SK-N-SH (cell line): ENCODE measurements around the gene SLC24A3. TPM values are rescaled to one million over a fixed set of nuclear protein-coding genes. Genes with fewer than 3 reads are reported as not detected.

ENCODE experiments used
- CTCF ChIA-PET: fragments of 300-600, 350-600 bp; formaldehyde crosslinking; extraction: SDS; loops from one replicate; lab custom pipeline; 2021; lab: Yijun Ruan, JAX
- POLR2A ChIA-PET: fragments of 350-600 bp; sonication (Branson Sonifier 250); formaldehyde crosslinking; extraction: SDS; loops from one replicate; lab custom pipeline; 2020; ENCODE audit warnings: antibody characterized with exemption, inconsistent platforms; lab: Yijun Ruan, JAX
- DNase-seq: peaks from one replicate; pipeline ENCODE4 v3.0.0; 2012
- H2AFZ ChIP-seq: fragments of 200-600 bp; sonication (generic); 2 replicates; pipeline ENCODE4 v1.8.1; 2016; ENCODE audit warnings: antibody characterized with exemption, mild to moderate bottlenecking, low read depth
- H3F3A ChIP-seq: fragments of 200-600 bp; sonication (generic); replicated peaks from 2 replicates; pipeline ENCODE3; 2016; ENCODE audit warnings: antibody characterized with exemption, mild to moderate bottlenecking; ENCODE audit not compliant: insufficient read depth
- H3K27ac ChIP-seq, 2 experiments: fragments of 200-500 bp in 1 of 2; fragments of 200-600 bp in 1 of 2; sonication (Bioruptor generic) in 1 of 2; sonication (generic), shearing (Covaris generic) in 1 of 2; 2 replicates each; pipeline versions ENCODE4 v1.5.1 to v1.6.1; 2014 to 2016; ENCODE audit warnings: low read depth in 2 of 2, inconsistent platforms in 1 of 2, low read length in 1 of 2, mild to moderate bottlenecking in 1 of 2, mixed read lengths in 1 of 2
- H3K27me3 ChIP-seq: fragments of 200-600 bp; sonication (generic), shearing (Covaris generic); 2 replicates; pipeline ENCODE4 v1.6.1; 2016; ENCODE audit warnings: mixed run types; ENCODE audit not compliant: insufficient read depth
- H3K36me3 ChIP-seq, 2 experiments: fragments of 200-500 bp in 1 of 2; fragments of 200-600 bp in 1 of 2; sonication (Bioruptor generic) in 1 of 2; sonication (generic) in 1 of 2; replicated peaks in 1 of 2; 2 replicates each; pipeline versions ENCODE3 to v1.5.1; 2014 to 2016; ENCODE audit warnings: low read length in 1 of 2, mild to moderate bottlenecking in 1 of 2; ENCODE audit not compliant: insufficient read depth in 2 of 2, control insufficient read depth in 1 of 2
- H3K4me1 ChIP-seq, 2 experiments: fragments of 200-500 bp in 1 of 2; fragments of 200-600 bp in 1 of 2; sonication (Bioruptor generic) in 1 of 2; sonication (generic), shearing (Covaris generic) in 1 of 2; 2 replicates each; pipeline versions ENCODE4 v1.5.1 to v1.6.1; 2014 to 2016; ENCODE audit warnings: low read depth in 1 of 2, low read length in 1 of 2, mixed run types in 1 of 2; ENCODE audit not compliant: insufficient read depth in 2 of 2, control insufficient read depth in 1 of 2
- H3K4me2 ChIP-seq: fragments of 200-600 bp; sonication (generic), shearing (Covaris generic); 2 replicates; pipeline ENCODE4 v1.6.1; 2017; ENCODE audit warnings: mixed run types
- H3K4me3 ChIP-seq, 2 experiments: fragments of 200-500 bp in 1 of 2; fragments of 200-600 bp in 1 of 2; sonication (Bioruptor generic) in 1 of 2; sonication (generic), shearing (Covaris generic) in 1 of 2; 2 replicates each; pipeline versions ENCODE4 v1.5.1 to v1.8.1; 2014 to 2016; ENCODE audit warnings: low read depth in 2 of 2, inconsistent platforms in 1 of 2, low read length in 1 of 2, mild to moderate bottlenecking in 1 of 2, mixed read lengths in 1 of 2, moderate library complexity in 1 of 2
- H3K79me2 ChIP-seq: fragments of 200-600 bp; sonication (generic); 2 replicates; pipeline ENCODE4 v1.8.1; 2017; ENCODE audit warnings: mild to moderate bottlenecking; ENCODE audit not compliant: insufficient read depth
- H3K9ac ChIP-seq: fragments of 200-600 bp; sonication (generic); 2 replicates; pipeline ENCODE4 v1.6.1; 2017; ENCODE audit warnings: mixed run types
- H3K9me2 ChIP-seq: fragments of 200-600 bp; sonication (generic); 2 replicates; pipeline ENCODE4 v1.6.1; 2017; ENCODE audit warnings: mixed run types
- H3K9me3 ChIP-seq: fragments of 200-600 bp; sonication (generic); 2 replicates; pipeline ENCODE4 v1.6.1; 2017; ENCODE audit warnings: mixed run types, mild to moderate bottlenecking, moderate library complexity
- H4K20me1 ChIP-seq: fragments of 200-600 bp; sonication (generic); 2 replicates; pipeline ENCODE4 v1.6.1; 2017; ENCODE audit warnings: mild to moderate bottlenecking, mixed run types; ENCODE audit not compliant: insufficient read depth
- CTCF ChIP-seq: fragments of 200-600 bp; sonication (generic); IDR thresholded peaks from 2 replicates; pipeline ENCODE4 v1.6.1; 2017; ENCODE audit warnings: antibody characterized with exemption, mild to moderate bottlenecking, moderate library complexity
- EZH2phosphoT487 ChIP-seq: fragments of 200-600 bp; sonication (generic); IDR thresholded peaks from 2 replicates; pipeline ENCODE4 v1.6.1; 2017; ENCODE audit warnings: low read depth, mixed run types, mild to moderate bottlenecking, antibody characterized with exemption, moderate library complexity, borderline replicate concordance
- IRF3 ChIP-seq: fragments of 150-350 bp; IDR thresholded peaks from 2 replicates; pipeline ENCODE4 v1.6.1; 2016; ENCODE audit warnings: mild to moderate bottlenecking, low read depth, low read length
- MAX ChIP-seq: IDR thresholded peaks from 2 replicates; pipeline ENCODE4 v1.4.0; 2012; ENCODE audit warnings: low read depth
- MEF2A ChIP-seq: IDR thresholded peaks from 2 replicates; pipeline ENCODE4 v1.4.0; 2012; ENCODE audit warnings: low read depth, borderline replicate concordance
- NFIC ChIP-seq: IDR thresholded peaks from 2 replicates; pipeline ENCODE4 v1.4.0; 2012; ENCODE audit warnings: borderline replicate concordance
- NRF1 ChIP-seq: IDR thresholded peaks from 2 replicates; pipeline ENCODE4 v1.6.1; 2012; ENCODE audit warnings: low read depth, mild to moderate bottlenecking, low read length
- POLR2AphosphoS5 ChIP-seq: IDR thresholded peaks from 2 replicates; pipeline ENCODE4 v1.6.1; 2012; ENCODE audit warnings: low read depth, low read length
- RAD21 ChIP-seq: IDR thresholded peaks from 2 replicates; pipeline ENCODE4 v1.6.1; 2012; ENCODE audit warnings: mild to moderate bottlenecking, low read length
- REST ChIP-seq: IDR thresholded peaks from 2 replicates; pipeline ENCODE4 v1.6.1; 2012; ENCODE audit warnings: mild to moderate bottlenecking, low read depth, low read length, moderate library complexity
- RXRA ChIP-seq: IDR thresholded peaks from 2 replicates; pipeline ENCODE4 v1.4.0; 2012; ENCODE audit warnings: low read depth, mild to moderate bottlenecking, borderline replicate concordance
- TAF1 ChIP-seq: IDR thresholded peaks from 2 replicates; pipeline ENCODE4 v1.6.1; 2012; ENCODE audit warnings: low read depth, mild to moderate bottlenecking, low read length, moderate library complexity, borderline replicate concordance
- TCF12 ChIP-seq: IDR thresholded peaks from 2 replicates; pipeline ENCODE4 v1.4.0; 2012
- USF1 ChIP-seq: IDR thresholded peaks from 2 replicates; pipeline ENCODE4 v1.4.0; 2012; ENCODE audit warnings: low read depth, borderline replicate concordance
- ZBTB33 ChIP-seq: IDR thresholded peaks from 2 replicates; pipeline ENCODE4 v1.4.0; 2012; ENCODE audit warnings: low read depth, borderline replicate concordance
- WGBS: methylation state at CpG from one replicate; pipeline ENCODE4 v1.1.6; 2017; ENCODE audit warnings: low lambda C conversion rate; 5-methylcytosine and 5-hydroxymethylcytosine counted together
- polyA plus RNA-seq, 3 experiments: library from polyadenylated mRNA; depleted of rRNA; stranded (reverse); fragments of >200 nt; gene quantifications; 2 replicates each; pipeline ENCODE4 v1.2.3, GENCODE V29; 2012

The SLC24A3 gene
- polyA plus RNA-seq, 1 of the 3 experiments (the other 2 are of a cell fraction): not detected

- no peak for DNase-seq
- H3K9ac ChIP-seq: no peak overlapping the region
- POLR2A ChIA-PET: no interaction called here
- no peaks in the 10 kb centered on the region; a peak in 1 of 4 replicates for H3K4me1 ChIP-seq
- no peak overlapping the region for H3K4me3 ChIP-seq
- no peak overlapping the region for H2AFZ ChIP-seq
- H3K36me3 ChIP-seq: no peaks in the 10 kb centered on the region
- H3K9me3 ChIP-seq: no peaks in the 10 kb centered on the region
- H3K27me3 ChIP-seq: no peaks in the 10 kb centered on the region
- no peaks in the 10 kb centered on the region for H4K20me1 ChIP-seq
- H3K4me2 ChIP-seq: no peak overlapping the region
- H3F3A ChIP-seq: no peaks in the 10 kb centered on the region
- H3K79me2 ChIP-seq: no peaks in the 10 kb centered on the region
- H3K9me2 ChIP-seq: no peaks in the 10 kb centered on the region
- no peak overlapping the region for H3K27ac ChIP-seq
- WGBS: 0% methylated on average over 2 of the region's 2 CpGs
- CTCF ChIA-PET: no interaction called here
- TF ChIP-seq MAX: no peak
- TF ChIP-seq RAD21: no peak
- no peak for TF ChIP-seq POLR2AphosphoS5
- TF ChIP-seq TAF1: no peak
- no peak for TF ChIP-seq RXRA
- no peak for TF ChIP-seq CTCF
- TF ChIP-seq MEF2A: no peak
- TF ChIP-seq, all 33 proteins: peak for 0
Measured at GRCh38 chr20:19301843-19302242, 89.4 kb downstream of the SLC24A3 start.

GRCh38 chr20:19302714-19303113 is 90.3 kb downstream of the SLC24A3 start:
- Histone ChIP-seq H3K4me1 (no peaks in the 10 kb centered on the region; a peak in 1 of 4 replicates), H3K4me3 (no peak overlapping the region), H3K4me2 (no peak overlapping the region), H3K9me2 (no peaks in the 10 kb centered on the region), H3K79me2 (no peaks in the 10 kb centered on the region), H2AFZ (no peak overlapping the region), H3K27me3 (no peaks in the 10 kb centered on the region), H3K9me3 (no peaks in the 10 kb centered on the region), H3K9ac (no peak overlapping the region), H4K20me1 (no peaks in the 10 kb centered on the region), H3K27ac (no peak overlapping the region), H3F3A (no peaks in the 10 kb centered on the region), H3K36me3 (no peaks in the 10 kb centered on the region)
- 2% methylated on average over 3 of the region's 3 CpGs for WGBS
- CTCF ChIA-PET: no interaction called here
- DNase-seq: no peak
- POLR2A ChIA-PET: no interaction called here
- TF ChIP-seq NFIC (no peak), REST (no peak), RXRA (no peak), EZH2phosphoT487 (no peak), IRF3 (no peak), POLR2AphosphoS5 (no peak), ZBTB33 (no peak), CTCF (no peak), USF1 (no peak), TCF12 (no peak), NRF1 (no peak)
